NB4 (cell line): ENCODE results near the gene LITAF.

Source experiments
- DNase-seq: peaks from one replicate; pipeline ENCODE4 v3.0.0; 2010; ENCODE audit warnings: low read depth
- H3K4me3 ChIP-seq: one replicate; pipeline ENCODE4 v1.5.1; 2011; ENCODE audit warnings: mild to moderate bottlenecking, low read depth, low read length, moderate library complexity
- MAX ChIP-seq: IDR thresholded peaks from 2 replicates; pipeline ENCODE4 v1.6.1; 2011; ENCODE audit warnings: low read depth, low read length
- MYC ChIP-seq: IDR thresholded peaks from 2 replicates; pipeline ENCODE4 v1.6.1; 2011; ENCODE audit warnings: low read depth, low read length
- POLR2A ChIP-seq: IDR thresholded peaks from 2 replicates; pipeline ENCODE4 v1.6.1; 2011; ENCODE audit warnings: mild to moderate bottlenecking; ENCODE audit not compliant: insufficient read length; ENCODE audit errors: extremely low read depth
- TF ChIP-seq, protein P1 (sequence below): IDR thresholded peaks from one replicate; pipeline ENCODE4 v1.5.1; 2012; ENCODE audit warnings: low read depth, low read length

The LITAF gene

DNA sequence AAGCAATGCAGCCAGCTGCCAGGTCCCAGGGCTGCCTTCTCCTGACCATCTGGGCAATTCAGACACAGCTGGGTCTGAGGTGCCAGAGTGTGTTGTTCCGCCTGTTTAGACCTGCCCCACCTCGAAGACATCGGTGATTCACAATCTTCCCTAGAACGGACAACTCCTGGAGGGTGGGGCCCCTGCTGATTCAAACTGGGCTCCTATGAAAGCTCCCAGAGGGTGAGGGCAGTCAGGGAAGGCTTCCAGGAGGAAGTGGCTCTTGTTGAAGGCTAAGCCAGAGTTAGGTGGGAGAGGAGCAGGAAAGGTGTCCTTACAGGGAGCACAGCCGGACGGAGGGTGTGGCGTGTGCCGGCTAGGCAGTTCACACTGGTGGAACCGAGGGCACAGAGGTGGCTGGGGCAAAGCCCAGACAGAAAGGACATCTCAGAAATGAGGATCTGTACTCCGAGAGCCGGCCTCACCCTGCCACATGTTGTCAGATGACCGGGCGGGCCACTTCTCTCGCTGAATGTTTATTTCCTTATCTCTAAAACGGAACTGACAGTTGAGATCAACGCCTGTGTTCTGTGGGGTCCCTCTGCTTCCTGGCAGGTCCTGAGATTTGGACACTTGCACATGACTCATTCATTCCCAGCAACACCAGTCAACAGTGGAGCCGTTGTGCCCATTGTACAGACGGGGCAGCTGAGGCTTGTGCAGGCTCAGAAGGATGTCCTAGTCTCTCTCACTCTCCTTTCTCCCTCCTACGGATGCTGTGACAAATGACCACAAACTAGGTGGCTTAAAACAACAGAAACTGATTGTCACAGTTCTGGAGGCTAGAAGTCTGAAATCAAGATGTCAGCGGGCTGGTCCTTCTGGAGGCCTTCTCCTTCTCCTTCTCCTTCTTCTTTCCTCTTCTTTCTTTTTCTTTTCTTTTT lies 26.9 kb upstream of the LITAF start:
- peak; percentile 92 for DNase-seq
- TF ChIP-seq MAX (peak; percentile 67; the same call in 1 of the 2 replicates), POLR2A (peak; percentile 23), MYC (peak; percentile 72)
- TF ChIP-seq, protein P1, sequence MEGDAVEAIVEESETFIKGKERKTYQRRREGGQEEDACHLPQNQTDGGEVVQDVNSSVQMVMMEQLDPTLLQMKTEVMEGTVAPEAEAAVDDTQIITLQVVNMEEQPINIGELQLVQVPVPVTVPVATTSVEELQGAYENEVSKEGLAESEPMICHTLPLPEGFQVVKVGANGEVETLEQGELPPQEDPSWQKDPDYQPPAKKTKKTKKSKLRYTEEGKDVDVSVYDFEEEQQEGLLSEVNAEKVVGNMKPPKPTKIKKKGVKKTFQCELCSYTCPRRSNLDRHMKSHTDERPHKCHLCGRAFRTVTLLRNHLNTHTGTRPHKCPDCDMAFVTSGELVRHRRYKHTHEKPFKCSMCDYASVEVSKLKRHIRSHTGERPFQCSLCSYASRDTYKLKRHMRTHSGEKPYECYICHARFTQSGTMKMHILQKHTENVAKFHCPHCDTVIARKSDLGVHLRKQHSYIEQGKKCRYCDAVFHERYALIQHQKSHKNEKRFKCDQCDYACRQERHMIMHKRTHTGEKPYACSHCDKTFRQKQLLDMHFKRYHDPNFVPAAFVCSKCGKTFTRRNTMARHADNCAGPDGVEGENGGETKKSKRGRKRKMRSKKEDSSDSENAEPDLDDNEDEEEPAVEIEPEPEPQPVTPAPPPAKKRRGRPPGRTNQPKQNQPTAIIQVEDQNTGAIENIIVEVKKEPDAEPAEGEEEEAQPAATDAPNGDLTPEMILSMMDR = no peak
- no peak overlapping the region for H3K4me3 ChIP-seq

DNA sequence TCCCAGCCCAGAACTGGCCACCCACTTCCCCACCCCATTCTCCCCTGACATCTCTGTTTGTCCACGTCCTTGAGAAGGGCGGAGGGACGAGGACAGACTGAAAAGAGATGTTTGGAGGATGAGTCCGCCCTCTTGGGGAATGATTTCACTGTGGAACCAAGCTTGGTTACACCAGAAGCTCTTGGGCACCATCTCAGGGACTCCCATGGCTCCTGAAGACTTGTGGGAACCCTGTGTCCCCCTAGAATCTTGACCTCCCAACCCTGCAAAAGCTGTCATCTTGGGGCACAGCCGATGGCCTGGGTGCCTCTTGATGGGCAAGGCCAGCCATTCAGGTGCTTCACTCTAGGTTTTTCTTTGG lies 25.9 kb upstream of the LITAF start:
- H3K4me3 ChIP-seq = no peak overlapping the region
- no peak for TF ChIP-seq POLR2A
- TF ChIP-seq MAX = no peak
- TF ChIP-seq, protein P1 = no peak
- no peak for TF ChIP-seq MYC
- no peak for DNase-seq

- TF ChIP-seq, protein P1 = no peak
- peak; percentile 97 for TF ChIP-seq MYC
- TF ChIP-seq MAX = peak; percentile 96
- TF ChIP-seq POLR2A = no peak
- no peak overlapping the region for H3K4me3 ChIP-seq
- peak; percentile 92 for DNase-seq
These were observed 25.3 kb upstream of the LITAF start for GRCh38 chr16:11611871-11612664.

GRCh38 chr16:11610580-11610979 lies 23.9 kb upstream of the LITAF start:
- DNase-seq = peak; percentile 53
- no peak overlapping the region for H3K4me3 ChIP-seq
- no peak for TF ChIP-seq MYC
- no peak for TF ChIP-seq POLR2A
- no peak for TF ChIP-seq MAX
- TF ChIP-seq, protein P1 = no peak

DNA sequence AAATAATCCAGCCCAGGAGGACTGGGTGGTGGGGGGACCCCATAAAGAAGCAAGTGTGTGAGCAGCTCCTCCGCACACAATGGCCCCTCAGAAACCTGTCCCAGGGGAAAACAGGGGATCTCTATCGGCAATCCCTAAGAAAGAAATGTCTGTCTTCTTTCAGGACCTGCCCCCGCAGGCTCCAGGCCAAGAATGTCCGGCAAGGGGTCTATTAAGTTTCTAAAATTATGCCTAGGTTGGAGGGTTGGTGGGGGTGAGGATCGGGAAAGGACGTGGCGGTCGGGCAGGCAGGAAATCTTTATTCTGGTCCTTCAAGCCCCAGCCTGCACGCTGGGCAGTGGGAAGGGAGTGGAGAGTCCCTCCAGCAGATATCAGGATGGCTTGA lies 23.4 kb upstream of the LITAF start:
- H3K4me3 ChIP-seq = no peak overlapping the region
- no peak for TF ChIP-seq POLR2A
- TF ChIP-seq, protein P1 = no peak
- no peak for TF ChIP-seq MYC
- TF ChIP-seq MAX = no peak
- DNase-seq = no peak
